Measurements from ENCODE around the gene MCEMP1.

DNA sequence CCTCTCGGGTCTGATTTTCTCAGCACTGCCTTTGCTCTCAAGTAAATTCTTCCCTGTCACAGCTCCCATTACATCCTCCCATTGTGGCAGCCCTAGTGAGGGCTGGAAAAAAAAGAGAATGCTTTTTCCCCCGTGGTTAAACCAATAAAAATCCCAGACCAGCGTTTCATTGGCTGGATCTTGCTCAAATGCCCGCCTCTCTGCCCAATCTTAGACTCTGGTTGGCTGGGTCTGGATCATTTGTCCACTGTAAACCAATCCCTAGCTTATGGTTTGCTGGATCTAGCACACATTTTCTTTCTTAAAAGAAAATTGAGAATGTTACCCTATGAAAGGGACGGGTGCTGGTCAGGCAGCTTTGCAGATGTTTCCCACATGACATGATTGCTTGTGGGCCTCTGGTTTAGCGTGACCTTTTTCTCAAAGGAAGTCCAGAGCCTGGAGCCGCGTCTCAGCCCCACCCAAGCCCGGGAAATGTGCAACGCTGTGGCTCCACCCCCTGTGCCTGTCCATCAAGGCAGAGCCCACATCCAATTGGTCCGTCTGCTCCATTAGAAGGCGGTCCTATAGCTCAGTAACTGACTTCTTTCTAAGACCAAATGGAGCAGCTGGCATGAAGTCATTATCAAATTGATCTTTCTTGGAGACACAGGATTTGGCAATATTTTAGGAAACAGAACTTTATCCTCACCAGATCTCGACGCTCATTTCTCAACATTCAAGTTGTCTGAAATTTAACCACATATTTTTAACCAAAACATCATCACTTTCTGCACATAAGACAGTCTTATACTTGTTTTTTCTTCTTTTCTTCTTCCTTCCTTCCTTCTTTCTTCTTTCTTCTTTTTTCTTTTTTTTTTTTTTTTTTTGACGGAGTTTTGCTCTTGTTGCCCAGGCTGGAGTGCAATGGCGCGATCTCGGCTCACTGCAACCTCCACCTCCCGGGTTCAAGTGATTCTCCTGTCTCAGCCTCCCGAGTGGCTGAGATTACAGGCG lies 2.6 kb upstream of the MCEMP1 start:
- TF ChIP-seq POLR2A (IDR thresholded peaks at IDR 0.05) = no peak
- TF ChIP-seq, protein P1, sequence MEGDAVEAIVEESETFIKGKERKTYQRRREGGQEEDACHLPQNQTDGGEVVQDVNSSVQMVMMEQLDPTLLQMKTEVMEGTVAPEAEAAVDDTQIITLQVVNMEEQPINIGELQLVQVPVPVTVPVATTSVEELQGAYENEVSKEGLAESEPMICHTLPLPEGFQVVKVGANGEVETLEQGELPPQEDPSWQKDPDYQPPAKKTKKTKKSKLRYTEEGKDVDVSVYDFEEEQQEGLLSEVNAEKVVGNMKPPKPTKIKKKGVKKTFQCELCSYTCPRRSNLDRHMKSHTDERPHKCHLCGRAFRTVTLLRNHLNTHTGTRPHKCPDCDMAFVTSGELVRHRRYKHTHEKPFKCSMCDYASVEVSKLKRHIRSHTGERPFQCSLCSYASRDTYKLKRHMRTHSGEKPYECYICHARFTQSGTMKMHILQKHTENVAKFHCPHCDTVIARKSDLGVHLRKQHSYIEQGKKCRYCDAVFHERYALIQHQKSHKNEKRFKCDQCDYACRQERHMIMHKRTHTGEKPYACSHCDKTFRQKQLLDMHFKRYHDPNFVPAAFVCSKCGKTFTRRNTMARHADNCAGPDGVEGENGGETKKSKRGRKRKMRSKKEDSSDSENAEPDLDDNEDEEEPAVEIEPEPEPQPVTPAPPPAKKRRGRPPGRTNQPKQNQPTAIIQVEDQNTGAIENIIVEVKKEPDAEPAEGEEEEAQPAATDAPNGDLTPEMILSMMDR (IDR thresholded peaks at IDR 0.05) = no peak
